Muscle of back (tissue), 11 donors: ENCODE data around the gene ELK1. TPM values are rescaled to one million over a fixed set of nuclear protein-coding genes. Genes with fewer than 3 reads are reported as not detected.
"Not testable (repeated sequence)": the region's sequence is repeated elsewhere in the genome, so short reads cannot be mapped to it uniquely, and the experiment has no call there.

Source experiments
- DNase-seq, 3 donors: peaks; one replicate each; pipeline versions ENCODE4 v3.0.0 to v3.0.0-alpha.2; 2013
- polyA plus RNA-seq, 10 donors: library from polyadenylated mRNA; unstranded; fragments of 120-200 nt; gene quantifications; one replicate each; pipeline ENCODE4 v1.2.1, GENCODE V29; 2013; ENCODE audit not compliant: insufficient read length in 10 of 10

Gene ELK1
- polyA plus RNA-seq, 10 donors = 20.9 to 27.8 (median 24.0) TPM

DNA sequence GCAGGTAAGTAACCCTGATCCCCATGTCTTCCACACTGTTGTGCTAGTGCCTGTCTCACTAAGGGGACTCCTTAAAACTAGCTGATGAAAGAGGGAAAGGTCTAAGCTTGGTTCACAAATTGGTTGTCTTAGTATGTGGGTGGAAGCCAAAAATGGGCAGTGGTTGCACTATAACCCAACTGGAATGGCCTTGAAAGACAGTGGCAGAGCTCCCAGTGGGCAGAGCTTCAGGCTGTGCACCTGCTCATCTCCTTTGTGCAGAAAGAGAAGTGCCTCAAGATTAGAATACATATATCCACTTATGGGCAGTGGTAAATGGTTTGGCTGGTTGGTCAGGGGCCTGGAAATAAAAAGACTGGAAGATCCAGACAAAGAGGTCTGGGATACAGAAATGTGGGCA lies 37.9 kb downstream of the ELK1 start:
- no peak for DNase-seq

DNA sequence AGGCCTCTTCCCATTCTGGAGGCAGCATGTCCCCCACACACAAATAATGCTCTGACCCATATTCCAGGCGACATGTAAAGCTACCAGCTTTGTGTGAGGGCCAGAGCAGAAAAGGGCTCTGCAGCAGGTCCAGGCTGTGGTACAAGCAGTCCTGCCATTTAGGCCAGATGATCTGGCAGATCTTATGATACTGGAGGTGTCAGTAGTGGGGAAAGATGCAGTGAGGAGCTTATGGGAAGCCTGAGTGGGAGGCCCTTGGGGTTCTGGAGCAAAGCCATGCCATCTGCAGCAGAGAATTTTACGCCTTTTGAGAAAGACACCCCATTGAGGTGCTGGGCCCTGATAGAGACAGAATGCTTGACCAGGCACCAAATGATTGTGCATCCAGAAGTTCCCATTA lies 38.4 kb downstream of the ELK1 start:
- DNase-seq = no peak

DNA sequence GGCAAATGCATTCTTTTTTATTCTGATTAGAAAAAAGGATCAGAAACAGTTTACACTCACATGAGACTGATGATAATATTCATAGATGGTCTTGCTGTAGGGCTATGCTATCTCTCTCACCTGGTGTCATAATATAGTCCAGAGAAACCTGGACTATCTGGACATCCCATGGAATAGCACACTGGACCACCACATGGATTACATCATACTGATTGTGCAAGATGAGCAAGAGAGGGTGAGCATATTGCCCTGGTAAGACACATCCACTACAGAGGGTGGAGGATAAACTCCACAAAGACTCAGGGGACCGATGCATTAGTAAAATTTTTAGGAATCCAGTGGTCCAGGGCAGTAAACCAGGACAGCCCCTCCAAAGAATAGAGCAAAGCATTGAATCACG lies 38.9 kb downstream of the ELK1 start:
- no peak for DNase-seq

DNA sequence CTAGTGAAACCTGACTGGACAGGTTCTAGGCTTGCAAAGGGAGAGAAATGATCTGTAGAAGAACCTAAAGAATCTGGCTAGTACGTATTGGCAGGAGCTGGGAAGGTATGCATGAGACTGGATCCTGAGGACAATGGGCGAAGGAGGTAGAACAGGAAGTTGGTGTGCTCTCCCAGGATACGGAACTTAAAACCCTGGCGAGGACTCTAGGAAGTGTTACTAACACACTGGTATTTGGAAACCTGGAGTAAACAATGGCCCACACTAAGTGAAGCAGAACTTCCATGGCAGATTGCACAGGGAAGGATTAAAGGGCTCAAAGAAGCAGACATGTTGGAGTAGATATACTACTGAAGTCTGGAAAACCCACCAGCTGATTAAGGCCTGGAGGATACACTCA lies 39.9 kb downstream of the ELK1 start:
- no peak for DNase-seq

DNA sequence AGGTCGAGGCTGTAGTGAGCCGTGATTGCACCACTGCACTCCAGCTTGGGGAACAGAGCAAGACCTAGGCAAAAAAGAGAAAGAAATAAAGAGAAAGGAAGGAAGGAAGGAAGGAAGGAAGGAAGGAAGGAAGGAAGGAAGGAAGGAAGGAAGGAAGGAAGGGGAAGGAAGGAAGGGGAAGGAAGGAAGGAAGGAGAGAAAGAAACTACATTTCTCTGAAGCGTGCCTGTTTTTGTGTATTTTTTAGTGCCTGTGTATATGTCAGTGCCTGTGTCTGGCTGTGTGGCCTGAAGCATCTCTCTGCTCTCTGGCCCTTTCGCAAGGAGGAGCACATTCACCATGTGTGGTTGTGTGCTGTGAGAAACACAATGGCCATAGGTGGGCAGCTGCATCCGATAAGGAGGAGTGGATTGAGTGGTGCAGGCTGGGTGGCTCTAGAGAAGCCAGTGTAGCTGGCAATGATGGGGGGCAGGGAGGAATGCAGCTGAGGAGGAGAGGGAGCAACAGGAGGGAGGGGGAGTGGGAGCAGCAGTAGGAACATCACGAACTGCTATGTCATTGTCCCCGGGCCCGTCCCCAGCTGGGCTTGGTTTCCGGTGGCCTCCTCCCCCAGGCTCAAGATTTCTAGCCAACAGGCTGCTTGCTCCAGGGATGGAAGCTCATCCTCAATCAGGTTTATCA lies 42.1 kb downstream of the ELK1 start:
- no peak for DNase-seq

DNA sequence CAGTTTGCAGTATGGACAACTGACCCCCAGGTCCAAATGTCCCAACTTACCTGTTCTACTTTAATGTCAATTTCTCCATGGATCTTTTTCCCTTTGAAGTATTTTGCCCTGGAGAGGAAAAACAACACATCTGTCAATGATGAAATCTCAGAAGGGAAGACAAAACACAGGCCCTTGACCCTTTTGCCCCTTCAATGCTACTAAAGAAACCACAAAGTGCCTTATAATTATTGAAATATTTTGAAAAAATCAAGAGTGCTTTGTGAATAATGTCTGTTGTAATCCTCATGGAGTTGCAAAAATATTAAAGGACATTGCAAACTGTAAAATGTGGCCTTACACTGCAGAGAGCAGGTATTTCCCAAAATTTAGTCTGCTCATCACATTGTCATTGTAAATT lies 43.3 kb downstream of the ELK1 start:
- DNase-seq = no peak

DNA sequence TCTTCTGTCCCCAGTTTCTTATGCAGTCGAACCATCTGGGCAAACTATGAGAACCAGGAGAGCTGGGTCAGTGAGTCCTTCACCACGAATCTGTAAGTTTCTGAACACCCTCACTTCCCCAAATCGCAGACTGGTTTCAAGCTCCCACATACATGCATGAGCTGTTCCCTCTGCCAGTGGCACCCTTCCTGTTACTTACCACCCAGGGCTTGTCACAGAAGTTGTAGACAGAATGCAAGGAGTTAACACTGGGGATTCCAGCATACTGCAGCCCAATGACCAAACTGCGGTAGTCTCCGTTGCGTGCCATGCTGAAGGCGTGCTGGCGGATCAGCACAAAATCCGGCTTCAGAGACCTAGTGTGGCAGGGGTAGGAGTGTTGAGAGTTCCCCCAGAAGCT lies 45.3 kb downstream of the ELK1 start:
- DNase-seq = no peak

DNA sequence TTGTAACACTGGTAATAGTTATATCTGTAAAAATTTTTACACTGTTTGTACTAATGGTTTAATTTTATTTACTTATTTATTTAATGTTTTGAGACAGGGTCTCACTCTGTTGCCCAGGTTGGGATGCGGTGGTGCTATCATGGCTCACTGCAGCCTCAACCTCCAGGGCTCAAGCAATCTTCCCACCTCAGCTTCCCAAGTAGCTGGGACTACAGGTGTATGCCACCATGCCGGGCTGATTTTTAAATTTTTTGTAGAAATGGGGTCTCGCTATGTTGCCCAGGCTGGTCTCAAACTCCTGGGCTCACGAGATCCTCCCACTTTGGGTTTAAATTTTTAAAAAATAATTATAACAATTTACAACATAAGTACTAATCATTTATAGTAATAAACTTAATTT lies 47.2 kb downstream of the ELK1 start:
- DNase-seq = not testable (repeated sequence)

DNA sequence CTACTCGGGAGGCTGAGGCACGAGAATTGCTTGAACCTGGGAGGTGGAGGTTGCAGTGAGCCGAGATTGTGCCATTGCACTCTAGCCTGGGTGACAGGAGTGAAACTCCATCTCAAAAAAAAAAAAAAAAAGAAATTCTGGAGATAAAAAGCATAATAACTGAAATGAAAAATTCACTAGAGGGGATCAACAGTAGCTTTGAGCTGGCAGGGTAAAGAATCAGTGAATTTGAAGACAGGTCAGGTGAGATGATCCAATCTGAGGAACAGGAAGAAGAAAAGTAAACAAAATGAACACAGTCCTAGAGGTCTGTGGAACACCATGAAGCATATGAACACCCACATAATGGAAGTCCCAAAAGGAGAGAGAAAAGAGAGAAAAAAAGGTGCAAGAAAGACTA lies 53.1 kb downstream of the ELK1 start:
- no peak for DNase-seq

DNA sequence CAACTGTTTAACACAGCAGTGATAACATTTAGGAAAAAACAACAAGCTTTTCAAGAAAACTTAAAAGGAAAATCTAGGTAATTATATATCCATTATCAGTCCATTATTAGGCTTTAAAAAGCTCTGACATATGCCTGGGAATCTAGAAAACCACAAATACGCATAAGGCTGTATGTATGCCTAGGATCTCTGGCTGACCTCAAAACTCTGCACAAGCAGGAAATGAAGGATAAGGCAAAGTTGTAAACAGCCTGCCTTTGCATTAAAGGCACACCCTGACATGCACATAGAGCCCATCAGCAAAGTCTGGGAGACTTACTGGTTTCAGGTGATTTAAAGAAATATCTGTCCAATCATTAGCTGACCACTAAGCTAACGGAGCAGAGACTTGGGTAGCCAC lies 54.1 kb downstream of the ELK1 start:
- no peak for DNase-seq

DNA sequence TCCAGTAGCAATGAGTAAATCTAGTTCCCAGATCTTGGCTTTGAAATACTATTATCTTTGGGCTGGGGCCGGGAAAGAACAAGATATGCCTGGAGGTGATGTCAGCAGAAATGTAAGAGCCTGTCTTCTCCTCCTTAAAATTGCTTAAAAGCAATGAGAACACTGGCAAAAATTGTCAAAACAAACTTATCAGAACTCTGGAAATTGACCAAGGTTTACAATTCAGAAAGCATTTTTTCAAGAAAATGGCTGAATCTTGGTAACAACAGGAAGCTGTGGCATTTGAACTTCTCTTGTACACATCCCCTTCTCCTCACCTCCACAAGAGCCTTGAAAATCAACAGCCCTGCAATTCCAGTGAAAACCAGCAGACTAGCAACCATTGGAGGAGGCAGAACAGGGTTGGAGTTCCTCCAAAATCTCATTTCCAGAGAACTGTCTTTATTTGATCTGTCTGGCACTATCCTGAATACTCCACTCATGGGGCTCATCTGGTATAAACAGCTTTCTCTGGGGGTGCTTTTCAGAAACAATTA lies 54.6 kb downstream of the ELK1 start:
- DNase-seq = no peak

DNA sequence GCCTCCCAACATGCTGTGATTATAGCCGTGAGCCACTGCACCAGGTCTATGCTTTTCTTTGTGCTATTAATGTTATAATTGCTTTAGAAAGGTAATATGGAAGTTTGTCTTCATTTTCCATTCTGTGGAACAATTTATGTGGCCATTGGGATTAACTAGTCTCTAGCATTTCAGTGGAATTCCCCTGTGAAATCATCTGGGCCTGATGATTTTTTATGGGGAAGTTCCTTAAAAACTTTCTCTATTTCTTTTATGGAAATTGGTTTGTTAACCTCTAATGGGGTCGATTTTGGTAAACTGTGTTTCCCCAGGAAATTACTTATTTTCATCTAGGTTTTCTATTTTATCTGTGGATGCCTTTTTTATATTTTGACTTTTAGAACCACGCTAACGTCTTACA lies 56.8 kb downstream of the ELK1 start:
- no peak for DNase-seq

DNA sequence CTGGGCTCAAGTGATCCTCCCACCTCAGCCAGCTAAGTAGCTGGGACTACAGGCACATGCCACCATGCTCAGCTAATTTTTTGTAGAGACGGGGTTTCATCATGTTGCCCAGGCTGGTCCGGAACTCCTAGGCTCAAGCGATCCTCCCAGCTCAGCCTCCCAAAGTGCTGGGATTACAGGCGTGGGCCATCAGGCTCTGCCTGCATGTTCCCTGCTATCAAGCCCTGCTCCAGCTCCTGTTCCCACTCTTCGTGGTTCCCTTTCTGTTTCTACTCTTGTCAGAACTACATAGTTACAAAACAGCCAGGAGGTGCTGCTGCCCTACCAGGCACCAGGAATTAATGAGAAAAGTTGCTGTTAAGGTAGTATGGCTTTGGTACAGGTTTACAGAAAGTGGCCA lies 59.4 kb downstream of the ELK1 start:
- no peak for DNase-seq

DNA sequence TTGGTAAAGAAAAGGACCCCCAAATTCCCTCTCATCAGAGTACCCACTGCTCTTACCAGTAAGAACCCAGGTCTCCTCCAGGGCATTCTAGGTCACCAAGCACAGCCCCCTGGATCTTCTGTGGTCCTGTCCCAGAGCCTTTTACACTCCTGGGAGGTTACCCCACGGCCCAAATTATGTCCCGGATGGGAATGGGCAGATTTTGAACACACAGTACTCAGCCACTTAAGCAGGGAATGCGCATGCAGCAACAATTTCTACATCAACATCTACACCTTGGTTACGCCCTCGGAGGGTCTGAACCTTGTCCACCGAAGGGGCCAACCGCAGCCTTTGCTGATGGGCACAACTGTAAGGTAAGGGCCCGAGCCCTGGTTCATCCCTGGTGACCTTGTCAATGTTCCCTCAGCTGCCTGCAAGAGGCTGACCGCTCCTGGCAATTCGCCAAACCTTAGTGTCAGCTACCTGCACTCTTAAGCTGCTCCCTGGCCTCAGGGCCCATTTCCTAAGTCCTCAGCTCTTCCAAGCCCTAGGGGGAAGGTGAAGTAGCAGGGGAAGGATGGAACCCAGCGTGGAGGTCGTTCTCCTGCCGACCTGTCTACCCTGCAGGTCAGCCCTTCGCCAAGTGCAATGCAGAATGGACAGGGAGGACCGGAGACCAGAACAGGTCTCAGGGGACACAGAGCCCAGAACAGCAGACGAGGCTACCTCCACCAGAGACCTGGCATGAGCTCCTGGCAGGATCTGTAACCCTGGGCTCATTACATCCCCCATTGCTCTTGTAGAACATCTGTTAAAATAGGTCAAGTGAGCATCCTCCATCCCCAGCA lies 62.2 kb downstream of the ELK1 start:
- DNase-seq = no peak

DNA sequence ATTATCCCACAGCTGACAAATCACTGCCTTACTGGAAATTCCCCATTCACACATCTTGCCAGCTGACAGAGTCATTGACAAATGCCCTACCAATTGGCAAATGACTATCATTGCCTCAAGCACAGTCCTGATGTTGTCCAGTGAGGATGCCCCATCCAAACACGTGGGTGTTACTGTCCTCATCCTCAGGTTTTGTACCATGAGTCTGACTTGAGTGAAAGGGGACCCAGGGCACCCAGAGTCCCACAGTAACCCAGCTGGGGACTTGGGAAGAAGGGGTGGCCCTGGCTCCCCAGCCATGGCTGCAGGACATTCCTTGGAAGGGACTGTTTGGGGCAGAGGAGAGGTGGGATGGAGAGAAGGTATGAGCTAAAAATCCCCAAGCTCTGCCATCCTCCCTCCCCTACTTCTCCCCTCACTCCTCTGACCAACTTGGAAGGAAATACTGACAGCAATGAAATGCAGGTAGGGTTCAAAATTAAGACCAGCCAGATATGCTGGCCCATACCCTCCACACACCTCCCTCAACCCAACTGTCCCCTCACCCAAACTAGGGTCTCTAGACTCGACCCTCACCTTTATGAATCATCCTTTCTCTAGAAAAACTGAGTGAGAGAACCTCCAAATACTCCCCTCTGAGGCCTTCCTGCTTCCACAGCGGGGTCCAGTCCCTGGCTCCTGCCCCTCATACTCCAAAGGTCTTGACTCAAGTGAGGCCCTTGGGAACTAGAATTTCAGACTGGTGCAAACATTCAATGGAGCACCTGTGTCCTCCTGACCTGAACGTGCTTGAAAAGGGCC lies 63.1 kb downstream of the ELK1 start:
- DNase-seq = no peak

DNA sequence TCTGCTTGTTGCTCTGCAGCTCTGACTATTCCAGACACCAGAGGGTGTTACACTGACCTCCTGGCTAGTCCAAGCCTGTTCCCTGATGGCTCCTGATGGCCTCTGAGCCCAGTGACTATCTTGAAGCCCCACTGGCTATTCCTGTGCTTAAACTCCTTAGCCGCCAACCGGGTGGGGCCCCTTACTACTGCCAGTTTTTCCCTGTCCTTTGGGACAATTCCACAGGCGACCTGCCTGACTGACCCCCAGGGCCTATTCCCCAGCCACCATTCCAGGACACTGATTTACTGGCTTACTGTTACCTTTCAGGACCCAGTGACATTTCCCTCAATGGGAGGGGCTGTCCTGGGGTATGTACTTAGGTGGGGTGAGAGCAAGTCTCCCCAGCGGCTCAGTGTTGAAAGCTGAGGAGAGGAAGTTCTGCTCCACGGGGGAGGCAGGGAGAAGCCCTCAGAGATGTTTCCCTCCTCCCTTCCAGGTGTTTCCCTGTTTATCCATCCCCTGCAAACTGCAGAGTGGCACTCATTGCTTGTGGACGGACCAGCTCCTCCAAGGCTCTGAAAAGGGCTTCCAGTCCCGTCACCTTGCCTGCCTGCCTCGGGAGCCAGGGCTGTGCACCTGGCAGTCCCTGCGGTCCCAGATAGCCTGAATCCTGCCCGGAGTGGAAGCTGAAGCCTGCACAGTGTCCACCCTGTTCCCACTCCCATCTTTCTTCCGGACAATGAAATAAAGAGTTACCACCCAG lies 64.1 kb downstream of the ELK1 start:
- no peak for DNase-seq

Other genes starting within 250 kb of the ELK1 start
- 10 to 100 TPM in 6 of 10 donors, 1 to 10 TPM in 4; 8.3 to 14.3 (median 11.4) TPM for gene ZNF41, start 167.3 kb downstream of the ELK1 start, polyA plus RNA-seq
- gene ARAF, start 89.4 kb downstream of the ELK1 start, polyA plus RNA-seq = 10 to 100 TPM; 34.5 to 51.3 (median 43.1) TPM
- gene TIMP1, start 68.1 kb downstream of the ELK1 start, polyA plus RNA-seq = 100 to 1,000 TPM; 112 to 165 (median 145) TPM
- gene SYN1, start 30.7 kb downstream of the ELK1 start, polyA plus RNA-seq = 10 to 100 TPM in 3 of 10 donors, 1 to 10 TPM in 7; 4.0 to 13.1 (median 9.3) TPM
- gene CFP, start 20.6 kb downstream of the ELK1 start, polyA plus RNA-seq = 1 to 10 TPM; 1.2 to 3.9 (median 2.6) TPM
- 10 to 100 TPM; 74.5 to 98.6 (median 86.8) TPM for gene UXT, start 8.6 kb upstream of the ELK1 start, polyA plus RNA-seq
- 1 to 10 TPM; 3.3 to 6.1 (median 4.4) TPM for gene ZNF81, start 186.3 kb upstream of the ELK1 start, polyA plus RNA-seq